ENCODE results near the gene ORAI3.

DNA sequence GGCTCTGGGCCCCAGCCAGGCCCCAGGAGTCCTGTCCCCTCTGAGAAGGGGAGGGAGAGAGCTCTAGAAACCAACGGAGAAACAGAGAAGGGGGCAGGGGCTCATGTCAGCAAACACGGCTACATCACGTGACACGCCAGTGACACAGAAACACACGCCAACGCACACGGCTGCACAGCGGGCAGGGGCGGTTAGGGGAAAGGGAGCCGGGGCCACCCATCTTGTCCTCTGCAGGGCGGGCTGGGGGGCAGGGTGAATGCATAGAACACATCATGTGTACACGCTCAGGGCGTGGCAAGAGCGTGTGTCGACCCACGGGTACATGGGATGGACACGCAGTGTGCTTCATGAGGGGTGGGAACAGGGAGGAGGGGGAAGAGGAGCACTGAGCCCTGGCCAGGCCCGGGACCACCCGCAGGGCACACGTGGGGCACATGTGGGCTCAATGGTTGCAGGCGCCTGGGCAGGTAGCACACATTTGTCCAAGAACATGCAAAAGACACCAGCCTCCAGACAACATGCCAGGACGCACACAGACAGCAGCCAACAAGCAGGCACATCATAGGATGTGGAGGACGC is 40.7 kb downstream of the ORAI3 start:
- TF ChIP-seq, protein P1, sequence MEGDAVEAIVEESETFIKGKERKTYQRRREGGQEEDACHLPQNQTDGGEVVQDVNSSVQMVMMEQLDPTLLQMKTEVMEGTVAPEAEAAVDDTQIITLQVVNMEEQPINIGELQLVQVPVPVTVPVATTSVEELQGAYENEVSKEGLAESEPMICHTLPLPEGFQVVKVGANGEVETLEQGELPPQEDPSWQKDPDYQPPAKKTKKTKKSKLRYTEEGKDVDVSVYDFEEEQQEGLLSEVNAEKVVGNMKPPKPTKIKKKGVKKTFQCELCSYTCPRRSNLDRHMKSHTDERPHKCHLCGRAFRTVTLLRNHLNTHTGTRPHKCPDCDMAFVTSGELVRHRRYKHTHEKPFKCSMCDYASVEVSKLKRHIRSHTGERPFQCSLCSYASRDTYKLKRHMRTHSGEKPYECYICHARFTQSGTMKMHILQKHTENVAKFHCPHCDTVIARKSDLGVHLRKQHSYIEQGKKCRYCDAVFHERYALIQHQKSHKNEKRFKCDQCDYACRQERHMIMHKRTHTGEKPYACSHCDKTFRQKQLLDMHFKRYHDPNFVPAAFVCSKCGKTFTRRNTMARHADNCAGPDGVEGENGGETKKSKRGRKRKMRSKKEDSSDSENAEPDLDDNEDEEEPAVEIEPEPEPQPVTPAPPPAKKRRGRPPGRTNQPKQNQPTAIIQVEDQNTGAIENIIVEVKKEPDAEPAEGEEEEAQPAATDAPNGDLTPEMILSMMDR (IDR thresholded peaks at IDR 0.05 in 4 of 5, conservative IDR thresholded peaks at IDR 0.05 in 1 of 5): no peak
- no peak for TF ChIP-seq POLR2A (IDR thresholded peaks at IDR 0.05)

All from gastrocnemius medialis (tissue), 4 donors.